IMR-90 (cell line): ENCODE results near the gene WASHC1. TPM values are rescaled to one million over a fixed set of nuclear protein-coding genes. Genes with fewer than 3 reads are reported as not detected.
"Not testable (repeated sequence)": the region's sequence is repeated elsewhere in the genome, so short reads cannot be mapped to it uniquely, and the experiment has no call there.

Experiments used
- ATAC-seq: fragments of 200-7000 bp; cut with Tn5 transposase; 2 replicates; pipeline ENCODE4 v1.9.1; 2020; ENCODE audit warnings: low read depth, mild to moderate bottlenecking, moderate library complexity
- BruUV-seq: library from RNA; stranded (reverse); fragments of 400-500 nt; replicated peaks from 2 replicates; lab custom pipeline; 2021; lab: Mats Ljungman, UMichigan
- CTCF ChIA-PET: fragments of 300-600 bp; formaldehyde crosslinking; extraction: SDS; loops from one replicate; lab custom pipeline; 2021; ENCODE audit warnings: antibody characterized with exemption; lab: Yijun Ruan, JAX
- POLR2A ChIA-PET: fragments of 300-600 bp; sonication (Branson Sonifier 250); formaldehyde crosslinking; loops from one replicate; lab custom pipeline; 2022; ENCODE audit warnings: antibody characterized with exemption; ENCODE audit not compliant: unreplicated experiment; lab: Charles Lee
- DNase-seq: peaks from one replicate; pipeline ENCODE4 v3.0.0; 2013
- H2AFZ ChIP-seq: replicated peaks from 2 replicates; pipeline ENCODE3; 2013; ENCODE audit warnings: low read length, mild to moderate bottlenecking; ENCODE audit not compliant: poor library complexity
- H2AK5ac ChIP-seq: 2 replicates; pipeline ENCODE4 v1.6.1; 2013; ENCODE audit warnings: low read depth, low read length, inconsistent platforms
- H2AK9ac ChIP-seq: replicated peaks from 2 replicates; pipeline ENCODE3; 2013; ENCODE audit warnings: mild to moderate bottlenecking, low read depth, low read length, moderate library complexity; ENCODE audit not compliant: poor library complexity
- H2BK120ac ChIP-seq: 2 replicates; pipeline ENCODE4 v1.6.1; 2013; ENCODE audit warnings: low read depth, low read length, inconsistent platforms
- H2BK15ac ChIP-seq: 3 replicates; pipeline ENCODE4 v1.6.1; 2013; ENCODE audit warnings: low read depth, low read length, inconsistent platforms
- H2BK20ac ChIP-seq: 2 replicates; pipeline ENCODE4 v1.6.1; 2013; ENCODE audit warnings: low read depth, mild to moderate bottlenecking, inconsistent platforms, low read length, moderate library complexity
- H2BK5ac ChIP-seq: 2 replicates; pipeline ENCODE4 v1.6.1; 2013; ENCODE audit warnings: mild to moderate bottlenecking, low read depth, low read length, inconsistent platforms; ENCODE audit not compliant: poor library complexity, severe bottlenecking
- H3K14ac ChIP-seq: replicated peaks from 2 replicates; pipeline ENCODE4 v1.6.1; 2013; ENCODE audit warnings: low read depth, low read length, inconsistent platforms
- H3K18ac ChIP-seq: 2 replicates; pipeline ENCODE4 v1.6.1; 2013; ENCODE audit warnings: low read depth, low read length, control low read depth
- H3K23ac ChIP-seq: 2 replicates; pipeline ENCODE4 v1.6.1; 2013; ENCODE audit warnings: low read depth, low read length, inconsistent platforms
- H3K27ac ChIP-seq: 2 replicates; pipeline ENCODE4 v1.5.1; 2013; ENCODE audit warnings: mild to moderate bottlenecking, control low read depth, low read length; ENCODE audit not compliant: insufficient read depth
- H3K27me3 ChIP-seq: 2 replicates; pipeline ENCODE4 v1.6.1; 2013; ENCODE audit warnings: low read length; ENCODE audit not compliant: control insufficient read depth, insufficient read depth
- H3K36me3 ChIP-seq: 2 replicates; pipeline ENCODE4 v1.6.1; 2013; ENCODE audit warnings: low read length, mixed read lengths; ENCODE audit not compliant: control insufficient read depth, insufficient read depth
- H3K4ac ChIP-seq: 2 replicates; pipeline ENCODE4 v1.6.1; 2013; ENCODE audit warnings: low read depth, low read length, inconsistent platforms
- H3K4me1 ChIP-seq: 2 replicates; pipeline ENCODE4 v1.6.1; 2013; ENCODE audit warnings: low read length, mixed read lengths; ENCODE audit not compliant: control insufficient read depth, insufficient read depth
- H3K4me2 ChIP-seq: 2 replicates; pipeline ENCODE4 v1.6.1; 2013; ENCODE audit warnings: low read depth, mild to moderate bottlenecking, control low read depth, low read length, moderate library complexity
- H3K4me3 ChIP-seq: 2 replicates; pipeline ENCODE4 v1.5.1; 2013; ENCODE audit warnings: low read depth, mild to moderate bottlenecking, control low read depth, low read length, moderate library complexity; ENCODE audit not compliant: insufficient read depth
- H3K56ac ChIP-seq: 2 replicates; pipeline ENCODE4 v1.6.1; 2013; ENCODE audit warnings: low read length, inconsistent platforms; ENCODE audit not compliant: insufficient read depth; ENCODE audit errors: extremely low read depth
- H3K79me1 ChIP-seq, 2 experiments: 2 replicates each; pipeline ENCODE4 v1.6.1; 2013; ENCODE audit warnings: low read length in 2 of 2, inconsistent platforms in 1 of 2, low read depth in 1 of 2
- H3K9ac ChIP-seq: 2 replicates; pipeline ENCODE4 v1.6.1; 2013; ENCODE audit warnings: low read depth, low read length, control low read depth
- H3K9me1 ChIP-seq: 2 replicates; pipeline ENCODE4 v1.6.1; 2013; ENCODE audit warnings: low read length, inconsistent platforms; ENCODE audit not compliant: insufficient read depth
- H3K9me3 ChIP-seq: 2 replicates; pipeline ENCODE4 v1.6.1; 2013; ENCODE audit warnings: low read length; ENCODE audit not compliant: control insufficient read depth, insufficient read depth
- H4K20me1 ChIP-seq: 2 replicates; pipeline ENCODE4 v1.6.1; 2013; ENCODE audit warnings: low read length, inconsistent platforms; ENCODE audit not compliant: insufficient read depth
- H4K5ac ChIP-seq: 2 replicates; pipeline ENCODE4 v1.6.1; 2013; ENCODE audit warnings: mild to moderate bottlenecking, low read depth, low read length, control low read depth
- H4K8ac ChIP-seq, 2 experiments: 2 replicates each; pipeline ENCODE4 v1.6.1; 2013; ENCODE audit warnings: low read depth in 2 of 2, low read length in 2 of 2, control low read depth in 1 of 2, inconsistent platforms in 1 of 2
- H4K91ac ChIP-seq: 2 replicates; pipeline ENCODE4 v1.6.1; 2013; ENCODE audit warnings: low read depth, low read length, inconsistent platforms; ENCODE audit not compliant: insufficient read depth
- MAFK ChIP-seq: IDR thresholded peaks from 2 replicates; pipeline ENCODE4 v1.6.1; 2012; ENCODE audit warnings: low read depth, low read length, improper control_type of control experiment
- WGBS, 2 experiments: methylation state at CpG; one replicate each; pipeline versions ENCODE4 v1.1.5 to v1.1.7; 2013; ENCODE audit warnings: missing lambda C conversion rate in 2 of 2; ENCODE audit not compliant: insufficient read length in 1 of 2; ENCODE audit errors: extremely low coverage in 2 of 2; 5-methylcytosine and 5-hydroxymethylcytosine counted together
- dilution Hi-C: fragments of 300-500 bp; cut with HindIII; formaldehyde crosslinking; loops from one replicate; pipeline ENCODE4 v1.14.3; 2018; ENCODE audit warnings: low sequenced_read_pairs; ENCODE audit not compliant: unreplicated experiment
- in situ Hi-C: fragments of 300-500 bp; cut with MboI; formaldehyde crosslinking; loops from 3 replicates; pipeline ENCODE4 v1.14.3; 2019; ENCODE audit warnings: low sequenced_read_pairs, inconsistent platforms, mixed read lengths
- intact Hi-C: fragments of 100-400 bp; cut with micrococcal nuclease; formaldehyde crosslinking; loops from 2 replicates; pipeline ENCODE4 v1.10.0; 2022
- polyA plus RNA-seq, 3 experiments: library from polyadenylated mRNA; depleted of rRNA; stranded (reverse); fragments of >200 nt; gene quantifications; 2 replicates each; pipeline ENCODE4 v1.2.3, GENCODE V29; 2012; ENCODE audit warnings: low replicate concordance in 1 of 3
- total RNA-seq: library from RNA; depleted of rRNA; stranded (reverse); fragments of >200 nt; gene quantifications from 2 replicates; pipeline ENCODE4 v1.2.3, GENCODE V29; 2012

WASHC1 gene
- total and polyA plus RNA-seq, 2 of the 4 experiments (the other 2 are of a cell fraction): 3.0 to 13.7 TPM

DNA sequence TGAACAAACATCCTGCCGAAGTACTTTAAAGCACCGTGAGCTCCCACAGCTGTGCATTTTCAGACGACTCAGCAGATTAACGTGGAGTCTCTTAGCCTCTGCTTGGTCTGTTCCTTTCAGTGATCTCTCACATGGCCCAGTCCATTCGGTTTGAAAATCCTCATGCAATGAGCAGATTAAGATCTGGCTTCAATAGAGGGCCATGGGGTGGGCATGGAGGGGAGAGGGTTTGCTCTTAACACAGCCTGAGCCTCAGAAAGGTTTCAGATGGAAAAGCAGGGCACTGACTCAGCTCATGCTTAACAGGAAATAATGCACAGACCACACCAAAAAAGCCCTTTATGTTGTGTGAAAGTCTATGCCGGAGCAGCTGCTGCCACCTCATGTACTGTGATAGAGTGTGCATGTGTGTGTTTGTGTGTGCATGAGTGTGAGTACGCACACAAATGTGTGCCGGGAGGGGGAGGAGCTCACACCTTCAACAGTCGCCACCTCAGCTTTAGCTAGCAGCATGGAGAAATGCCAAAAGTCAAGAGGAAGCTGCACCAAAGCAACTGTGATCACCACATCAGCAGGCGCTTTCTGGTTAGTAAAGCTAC, 33.9 kb upstream of the WASHC1 start:
- H4K8ac ChIP-seq: peak overlapping the region in 1 of 2 experiments; percentile 47; a peak in 1 of 4 replicates
- 0 out of 2 replicates have a peak overlapping the region, but pooled peaks have one; percentile 48 for H2BK120ac ChIP-seq
- WGBS, 2 experiments: no CpG with 5 or more reads among the region's 10 CpGs
- H4K91ac ChIP-seq, H3K9ac ChIP-seq, H2BK20ac ChIP-seq, DNase-seq, H3K4me3 ChIP-seq, H2AK5ac ChIP-seq, H2BK15ac ChIP-seq, dilution Hi-C loops, H2AK9ac ChIP-seq, H3K36me3 ChIP-seq, H3K56ac ChIP-seq, intact Hi-C loops, H3K14ac ChIP-seq, in situ Hi-C loops, H3K23ac ChIP-seq, H4K5ac ChIP-seq, H3K79me1 ChIP-seq, H3K27me3 ChIP-seq, H3K9me1 ChIP-seq, H3K4me1 ChIP-seq, BruUV-seq, H2AFZ ChIP-seq, H2BK5ac ChIP-seq, CTCF ChIA-PET, H3K18ac ChIP-seq, H3K9me3 ChIP-seq, POLR2A ChIA-PET, H4K20me1 ChIP-seq: not testable (repeated sequence)
- TF ChIP-seq MAFK: peak; percentile 55
- 0 out of 2 replicates have a peak overlapping the region, but pooled peaks have one; percentile 41 for H3K4me2 ChIP-seq
- peak overlapping the region; percentile 87; the same call in 1 of the 2 replicates for H3K27ac ChIP-seq
- peak; percentile 83 for ATAC-seq
- H3K4ac ChIP-seq: peak overlapping the region; percentile 50; the same call in 1 of the 2 replicates

DNA sequence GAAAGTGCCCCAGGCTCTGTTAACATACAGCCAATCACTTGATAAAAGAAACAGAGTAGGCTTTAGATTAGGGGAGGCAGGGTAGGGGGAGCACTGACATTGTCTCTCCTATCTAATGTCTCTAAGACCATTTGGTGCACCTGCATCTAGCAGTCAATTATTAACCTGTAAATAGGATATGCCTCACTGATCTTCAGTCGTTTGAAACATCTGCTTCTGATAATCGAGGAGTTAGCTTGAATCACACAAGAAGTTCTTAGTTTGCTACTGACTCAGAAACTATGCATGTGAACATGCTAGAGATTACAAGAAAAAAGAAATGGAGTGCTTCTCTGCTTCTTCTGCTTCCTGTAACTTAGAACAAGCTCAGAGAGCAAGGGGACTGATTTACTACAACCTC, 23.4 kb upstream of the WASHC1 start:
- H2BK5ac ChIP-seq, H4K20me1 ChIP-seq, H2AK5ac ChIP-seq, H2BK120ac ChIP-seq, H3K9me1 ChIP-seq, H3K4ac ChIP-seq, H2AK9ac ChIP-seq, H3K79me1 ChIP-seq, H2BK15ac ChIP-seq, H3K4me1 ChIP-seq, H3K4me3 ChIP-seq, H3K14ac ChIP-seq, H3K9ac ChIP-seq, H3K4me2 ChIP-seq, in situ Hi-C loops, BruUV-seq, dilution Hi-C loops, H3K27me3 ChIP-seq, intact Hi-C loops, H3K18ac ChIP-seq, H3K27ac ChIP-seq, CTCF ChIA-PET, H4K91ac ChIP-seq, H4K5ac ChIP-seq, H2AFZ ChIP-seq, H2BK20ac ChIP-seq, POLR2A ChIA-PET, H3K56ac ChIP-seq, H3K9me3 ChIP-seq, H3K36me3 ChIP-seq, H4K8ac ChIP-seq, H3K23ac ChIP-seq: not testable (repeated sequence)
- DNase-seq (peak; percentile 52), ATAC-seq (peak; percentile 89)
- WGBS, 2 experiments: no CpG with 5 or more reads among the region's 2 CpGs
